GM23338 (cell line): ENCODE results near the gene CBFA2T2. TPM values are rescaled to one million over a fixed set of nuclear protein-coding genes. Genes with fewer than 3 reads are reported as not detected.

ENCODE experiments used
- ATAC-seq: fragments of 200-7000 bp; cut with Tn5 transposase; 3 replicates; pipeline ENCODE4 v1.9.1; 2020
- DNase-seq: peaks from one replicate; pipeline ENCODE4 v3.0.0-alpha.2; 2015; ENCODE audit warnings: low spot score
- H2AFZ ChIP-seq: fragments of 200-600 bp; sonication (generic); 2 replicates; pipeline ENCODE4 v1.8.0; 2016; ENCODE audit warnings: antibody characterized with exemption, mild to moderate bottlenecking, moderate library complexity
- H3F3A ChIP-seq: fragments of 200-600 bp; sonication (generic); replicated peaks from 2 replicates; pipeline ENCODE4 v1.8.0; 2017; ENCODE audit warnings: antibody characterized with exemption, mixed run types, low read depth
- H3K27ac ChIP-seq: fragments of 200-600 bp; sonication (generic); 2 replicates; pipeline ENCODE4 v1.6.1; 2016; ENCODE audit warnings: low read depth
- H3K27me3 ChIP-seq: fragments of 200-600 bp; sonication (generic); 2 replicates; pipeline ENCODE4 v1.8.0; 2016; ENCODE audit warnings: mild to moderate bottlenecking, mixed run types, moderate library complexity; ENCODE audit not compliant: insufficient read depth
- H3K36me3 ChIP-seq: fragments of 200-600 bp; sonication (generic); 2 replicates; pipeline ENCODE4 v1.8.0; 2016; ENCODE audit warnings: mild to moderate bottlenecking; ENCODE audit not compliant: insufficient read depth
- H3K4me1 ChIP-seq: fragments of 200-600 bp; sonication (generic); 2 replicates; pipeline ENCODE4 v1.8.0; 2016; ENCODE audit warnings: mild to moderate bottlenecking, moderate library complexity; ENCODE audit not compliant: insufficient read depth
- H3K4me2 ChIP-seq: fragments of 200-600 bp; sonication (generic); 2 replicates; pipeline ENCODE4 v1.7.1; 2017; ENCODE audit warnings: mixed run types
- H3K4me3 ChIP-seq: fragments of 200-600 bp; sonication (generic); 2 replicates; pipeline ENCODE4 v1.6.1; 2016; ENCODE audit warnings: mixed run types
- H3K79me2 ChIP-seq: fragments of 200-600 bp; sonication (generic); replicated peaks from 2 replicates; pipeline ENCODE4 v1.8.0; 2017; ENCODE audit warnings: mild to moderate bottlenecking; ENCODE audit not compliant: insufficient read depth
- H3K9me2 ChIP-seq: fragments of 200-600 bp; sonication (generic); 2 replicates; pipeline ENCODE4 v1.8.0; 2017; ENCODE audit not compliant: insufficient read depth
- H4K20me1 ChIP-seq: fragments of 200-600 bp; sonication (generic); replicated peaks from 2 replicates; pipeline ENCODE4 v1.8.0; 2017; ENCODE audit warnings: mild to moderate bottlenecking; ENCODE audit not compliant: insufficient read depth
- H3K27ac Mint-ChIP-seq: 2 replicates; pipeline ENCODE4 v1.8.0; 2020; ENCODE audit warnings: inconsistent platforms, mild to moderate bottlenecking, moderate library complexity, mixed read lengths
- H3K27me3 Mint-ChIP-seq: 3 replicates; pipeline ENCODE4 v1.8.0; 2022; ENCODE audit warnings: low read depth, mild to moderate bottlenecking, moderate library complexity, mixed read lengths, inconsistent platforms; ENCODE audit not compliant: insufficient read depth, poor library complexity
- H3K36me3 Mint-ChIP-seq: 3 replicates; pipeline ENCODE4 v1.8.0; 2021; ENCODE audit warnings: low read depth, mild to moderate bottlenecking, inconsistent platforms, moderate library complexity, mixed read lengths
- H3K4me1 Mint-ChIP-seq: 3 replicates; pipeline ENCODE4 v1.8.0; 2020; ENCODE audit warnings: mild to moderate bottlenecking, inconsistent platforms, mixed read lengths
- H3K4me3 Mint-ChIP-seq: 3 replicates; pipeline ENCODE4 v1.8.0; 2021; ENCODE audit warnings: moderate library complexity, mild to moderate bottlenecking, inconsistent platforms, mixed read lengths
- H3K9me3 Mint-ChIP-seq: 3 replicates; pipeline ENCODE4 v1.8.0; 2020; ENCODE audit warnings: moderate library complexity, mild to moderate bottlenecking, inconsistent platforms, mixed read lengths
- CREB1 ChIP-seq: fragments of 250-450 bp; sonication (Bioruptor Pico); IDR thresholded peaks from 2 replicates; pipeline ENCODE4 v1.5.0; 2020; ENCODE audit warnings: low read depth, mild to moderate bottlenecking, moderate library complexity
- EZH2 ChIP-seq: fragments of 200-600 bp; sonication (generic); IDR thresholded peaks from one replicate; pipeline ENCODE4 v1.8.0; 2017; ENCODE audit warnings: antibody characterized with exemption, mild to moderate bottlenecking, low read depth; ENCODE audit not compliant: unreplicated experiment
- EZH2phosphoT487 ChIP-seq: fragments of 200-600 bp; sonication (generic); IDR thresholded peaks from one replicate; pipeline ENCODE4 v1.8.1; 2018; ENCODE audit warnings: antibody characterized with exemption; ENCODE audit not compliant: unreplicated experiment
- JUNB ChIP-seq: IDR thresholded peaks from one replicate; pipeline ENCODE4 v1.6.1; 2016; ENCODE audit warnings: antibody characterized with exemption; ENCODE audit not compliant: unreplicated experiment
- NANOG ChIP-seq: IDR thresholded peaks from 2 replicates; pipeline ENCODE4 v1.6.1; 2016; ENCODE audit warnings: antibody characterized with exemption, borderline replicate concordance
- POLR2AphosphoS5 ChIP-seq: IDR thresholded peaks from 2 replicates; pipeline ENCODE4 v1.6.1; 2016; ENCODE audit warnings: antibody characterized with exemption, low read depth
- STAT1 ChIP-seq: IDR thresholded peaks from one replicate; pipeline ENCODE4 v1.6.1; 2016; ENCODE audit warnings: antibody characterized with exemption; ENCODE audit not compliant: unreplicated experiment
- ZNF114 ChIP-seq: fragments of 250-450 bp; sonication (Bioruptor Pico); IDR thresholded peaks from 2 replicates; pipeline ENCODE4 v1.5.0; 2020; ENCODE audit warnings: mild to moderate bottlenecking, moderate library complexity
- ZNF331 ChIP-seq: fragments of 250-450 bp; sonication (Bioruptor Pico); IDR thresholded peaks from 2 replicates; pipeline ENCODE4 v1.5.0; 2020; ENCODE audit warnings: low read depth, mild to moderate bottlenecking, moderate library complexity
- polyA plus RNA-seq: library from polyadenylated mRNA; unstranded; fragments of >200 nt; fragmentation: Nextera tagmentation; extraction: Ambion mirVana; gene quantifications from 2 replicates; pipeline ENCODE4 v1.2.1, GENCODE V29; 2016
- total RNA-seq: library from RNA; depleted of rRNA; stranded (reverse); fragments of >200 nt; shearing (Covaris generic); gene quantifications from 2 replicates; pipeline ENCODE4 v1.2.3, GENCODE V29; 2014
- TF ChIP-seq, protein P1 (sequence below): IDR thresholded peaks from one replicate; pipeline ENCODE4 v1.6.1; 2018; ENCODE audit warnings: antibody characterized with exemption; ENCODE audit not compliant: unreplicated experiment
- TF ChIP-seq, protein P2 (sequence below), 2 experiments: fragments of 200-600 bp in 1 of 2; sonication (generic) in 1 of 2; conservative IDR thresholded peaks; 2 replicates each; pipeline versions ENCODE4 v1.5.1 to v1.6.1; 2016 to 2017; ENCODE audit warnings: antibody characterized with exemption in 2 of 2, low read depth in 2 of 2, mild to moderate bottlenecking in 2 of 2, moderate library complexity in 1 of 2
- TF ChIP-seq, protein P3 (sequence below): IDR thresholded peaks from 2 replicates; pipeline ENCODE4 v1.6.1; 2016; ENCODE audit warnings: antibody characterized with exemption
- TF ChIP-seq, protein P4 (sequence below): fragments of 250-450 bp; sonication (Bioruptor Pico); IDR thresholded peaks from 2 replicates; pipeline ENCODE4 v1.5.0; 2020; ENCODE audit warnings: mild to moderate bottlenecking, moderate library complexity

The CBFA2T2 gene
- total and polyA plus RNA-seq, 2 experiments from 2014 or later = 12.7 to 15.8 TPM

DNA sequence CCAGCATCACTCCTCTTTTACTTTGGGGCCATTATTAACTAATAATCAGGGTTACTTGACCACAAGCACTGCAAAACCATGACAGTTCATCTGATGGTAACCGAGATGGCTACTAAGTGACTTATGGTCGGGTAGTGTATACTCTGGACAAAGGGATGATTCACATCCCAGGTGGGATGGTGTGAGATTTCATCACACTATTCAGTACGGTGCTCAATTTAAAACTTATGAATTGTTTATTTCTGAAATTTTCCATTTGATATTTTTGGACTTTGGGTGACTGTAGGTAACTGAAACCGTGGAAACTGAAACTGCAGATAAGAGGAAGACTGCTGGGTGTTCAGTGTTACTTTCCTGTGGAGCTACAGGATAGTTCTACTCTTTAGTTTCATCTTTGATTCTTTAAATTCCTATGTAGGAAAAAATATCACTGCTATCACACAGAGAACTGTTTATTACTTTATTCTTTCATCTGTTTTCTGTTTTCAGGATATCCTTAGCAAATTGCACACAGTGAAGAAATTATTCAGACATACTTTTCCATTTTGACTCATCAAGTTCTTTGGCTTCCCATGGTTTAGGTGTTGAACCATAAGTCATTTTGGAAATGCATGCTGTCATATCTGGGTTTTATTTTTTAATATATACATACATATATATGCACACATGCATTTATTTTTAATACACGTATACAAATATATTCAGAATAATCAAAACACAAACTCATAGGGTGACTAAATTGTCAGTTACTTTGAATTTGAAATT lies 113.1 kb downstream of the CBFA2T2 start:
- Histone ChIP-seq H3K9me2 (no peaks in the 10 kb centered on the region), H3K4me2 (no peak overlapping the region), H3K4me3 (no peak overlapping the region), H3K79me2 (no peaks in the 10 kb centered on the region), H3F3A (no peaks in the 10 kb centered on the region), H3K27me3 (no peaks in the 10 kb centered on the region), H3K36me3 (no peaks in the 10 kb centered on the region; the same call in 1 of the 2 replicates), H3K4me1 (0 out of 2 replicates have a peak, but pooled peaks cover 4% of the 10 kb centered on the region), H4K20me1 (peaks cover 3% of the 10 kb centered on the region), H2AFZ (no peak overlapping the region), H3K27ac (no peak overlapping the region)
- Mint-ChIP-seq H3K4me3 (no peak overlapping the region), H3K36me3 (no peaks in the 10 kb centered on the region; the same call in 2 of the 3 replicates), H3K27ac (no peak overlapping the region), H3K4me1 (no peaks in the 10 kb centered on the region), H3K27me3 (peaks cover 2% of the 10 kb centered on the region), H3K9me3 (no peaks in the 10 kb centered on the region)
- TF ChIP-seq ZNF331 (CRISPR knock-in tag) (no peak), CREB1 (CRISPR knock-in tag) (no peak), EZH2 (no peak), NANOG (no peak), JUNB (no peak), ZNF114 (no peak), POLR2AphosphoS5 (no peak), EZH2phosphoT487 (no peak), STAT1 (no peak)
- TF ChIP-seq, protein P1, sequence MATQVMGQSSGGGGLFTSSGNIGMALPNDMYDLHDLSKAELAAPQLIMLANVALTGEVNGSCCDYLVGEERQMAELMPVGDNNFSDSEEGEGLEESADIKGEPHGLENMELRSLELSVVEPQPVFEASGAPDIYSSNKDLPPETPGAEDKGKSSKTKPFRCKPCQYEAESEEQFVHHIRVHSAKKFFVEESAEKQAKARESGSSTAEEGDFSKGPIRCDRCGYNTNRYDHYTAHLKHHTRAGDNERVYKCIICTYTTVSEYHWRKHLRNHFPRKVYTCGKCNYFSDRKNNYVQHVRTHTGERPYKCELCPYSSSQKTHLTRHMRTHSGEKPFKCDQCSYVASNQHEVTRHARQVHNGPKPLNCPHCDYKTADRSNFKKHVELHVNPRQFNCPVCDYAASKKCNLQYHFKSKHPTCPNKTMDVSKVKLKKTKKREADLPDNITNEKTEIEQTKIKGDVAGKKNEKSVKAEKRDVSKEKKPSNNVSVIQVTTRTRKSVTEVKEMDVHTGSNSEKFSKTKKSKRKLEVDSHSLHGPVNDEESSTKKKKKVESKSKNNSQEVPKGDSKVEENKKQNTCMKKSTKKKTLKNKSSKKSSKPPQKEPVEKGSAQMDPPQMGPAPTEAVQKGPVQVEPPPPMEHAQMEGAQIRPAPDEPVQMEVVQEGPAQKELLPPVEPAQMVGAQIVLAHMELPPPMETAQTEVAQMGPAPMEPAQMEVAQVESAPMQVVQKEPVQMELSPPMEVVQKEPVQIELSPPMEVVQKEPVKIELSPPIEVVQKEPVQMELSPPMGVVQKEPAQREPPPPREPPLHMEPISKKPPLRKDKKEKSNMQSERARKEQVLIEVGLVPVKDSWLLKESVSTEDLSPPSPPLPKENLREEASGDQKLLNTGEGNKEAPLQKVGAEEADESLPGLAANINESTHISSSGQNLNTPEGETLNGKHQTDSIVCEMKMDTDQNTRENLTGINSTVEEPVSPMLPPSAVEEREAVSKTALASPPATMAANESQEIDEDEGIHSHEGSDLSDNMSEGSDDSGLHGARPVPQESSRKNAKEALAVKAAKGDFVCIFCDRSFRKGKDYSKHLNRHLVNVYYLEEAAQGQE = no peak
- TF ChIP-seq, protein P2, sequence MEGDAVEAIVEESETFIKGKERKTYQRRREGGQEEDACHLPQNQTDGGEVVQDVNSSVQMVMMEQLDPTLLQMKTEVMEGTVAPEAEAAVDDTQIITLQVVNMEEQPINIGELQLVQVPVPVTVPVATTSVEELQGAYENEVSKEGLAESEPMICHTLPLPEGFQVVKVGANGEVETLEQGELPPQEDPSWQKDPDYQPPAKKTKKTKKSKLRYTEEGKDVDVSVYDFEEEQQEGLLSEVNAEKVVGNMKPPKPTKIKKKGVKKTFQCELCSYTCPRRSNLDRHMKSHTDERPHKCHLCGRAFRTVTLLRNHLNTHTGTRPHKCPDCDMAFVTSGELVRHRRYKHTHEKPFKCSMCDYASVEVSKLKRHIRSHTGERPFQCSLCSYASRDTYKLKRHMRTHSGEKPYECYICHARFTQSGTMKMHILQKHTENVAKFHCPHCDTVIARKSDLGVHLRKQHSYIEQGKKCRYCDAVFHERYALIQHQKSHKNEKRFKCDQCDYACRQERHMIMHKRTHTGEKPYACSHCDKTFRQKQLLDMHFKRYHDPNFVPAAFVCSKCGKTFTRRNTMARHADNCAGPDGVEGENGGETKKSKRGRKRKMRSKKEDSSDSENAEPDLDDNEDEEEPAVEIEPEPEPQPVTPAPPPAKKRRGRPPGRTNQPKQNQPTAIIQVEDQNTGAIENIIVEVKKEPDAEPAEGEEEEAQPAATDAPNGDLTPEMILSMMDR (conservative IDR thresholded peaks at IDR 0.05; ENCODE audit: low read depth in 2 of 2) = no peak
- TF ChIP-seq, protein P3, sequence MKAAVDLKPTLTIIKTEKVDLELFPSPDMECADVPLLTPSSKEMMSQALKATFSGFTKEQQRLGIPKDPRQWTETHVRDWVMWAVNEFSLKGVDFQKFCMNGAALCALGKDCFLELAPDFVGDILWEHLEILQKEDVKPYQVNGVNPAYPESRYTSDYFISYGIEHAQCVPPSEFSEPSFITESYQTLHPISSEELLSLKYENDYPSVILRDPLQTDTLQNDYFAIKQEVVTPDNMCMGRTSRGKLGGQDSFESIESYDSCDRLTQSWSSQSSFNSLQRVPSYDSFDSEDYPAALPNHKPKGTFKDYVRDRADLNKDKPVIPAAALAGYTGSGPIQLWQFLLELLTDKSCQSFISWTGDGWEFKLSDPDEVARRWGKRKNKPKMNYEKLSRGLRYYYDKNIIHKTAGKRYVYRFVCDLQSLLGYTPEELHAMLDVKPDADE = no peak
- TF ChIP-seq, protein P4, sequence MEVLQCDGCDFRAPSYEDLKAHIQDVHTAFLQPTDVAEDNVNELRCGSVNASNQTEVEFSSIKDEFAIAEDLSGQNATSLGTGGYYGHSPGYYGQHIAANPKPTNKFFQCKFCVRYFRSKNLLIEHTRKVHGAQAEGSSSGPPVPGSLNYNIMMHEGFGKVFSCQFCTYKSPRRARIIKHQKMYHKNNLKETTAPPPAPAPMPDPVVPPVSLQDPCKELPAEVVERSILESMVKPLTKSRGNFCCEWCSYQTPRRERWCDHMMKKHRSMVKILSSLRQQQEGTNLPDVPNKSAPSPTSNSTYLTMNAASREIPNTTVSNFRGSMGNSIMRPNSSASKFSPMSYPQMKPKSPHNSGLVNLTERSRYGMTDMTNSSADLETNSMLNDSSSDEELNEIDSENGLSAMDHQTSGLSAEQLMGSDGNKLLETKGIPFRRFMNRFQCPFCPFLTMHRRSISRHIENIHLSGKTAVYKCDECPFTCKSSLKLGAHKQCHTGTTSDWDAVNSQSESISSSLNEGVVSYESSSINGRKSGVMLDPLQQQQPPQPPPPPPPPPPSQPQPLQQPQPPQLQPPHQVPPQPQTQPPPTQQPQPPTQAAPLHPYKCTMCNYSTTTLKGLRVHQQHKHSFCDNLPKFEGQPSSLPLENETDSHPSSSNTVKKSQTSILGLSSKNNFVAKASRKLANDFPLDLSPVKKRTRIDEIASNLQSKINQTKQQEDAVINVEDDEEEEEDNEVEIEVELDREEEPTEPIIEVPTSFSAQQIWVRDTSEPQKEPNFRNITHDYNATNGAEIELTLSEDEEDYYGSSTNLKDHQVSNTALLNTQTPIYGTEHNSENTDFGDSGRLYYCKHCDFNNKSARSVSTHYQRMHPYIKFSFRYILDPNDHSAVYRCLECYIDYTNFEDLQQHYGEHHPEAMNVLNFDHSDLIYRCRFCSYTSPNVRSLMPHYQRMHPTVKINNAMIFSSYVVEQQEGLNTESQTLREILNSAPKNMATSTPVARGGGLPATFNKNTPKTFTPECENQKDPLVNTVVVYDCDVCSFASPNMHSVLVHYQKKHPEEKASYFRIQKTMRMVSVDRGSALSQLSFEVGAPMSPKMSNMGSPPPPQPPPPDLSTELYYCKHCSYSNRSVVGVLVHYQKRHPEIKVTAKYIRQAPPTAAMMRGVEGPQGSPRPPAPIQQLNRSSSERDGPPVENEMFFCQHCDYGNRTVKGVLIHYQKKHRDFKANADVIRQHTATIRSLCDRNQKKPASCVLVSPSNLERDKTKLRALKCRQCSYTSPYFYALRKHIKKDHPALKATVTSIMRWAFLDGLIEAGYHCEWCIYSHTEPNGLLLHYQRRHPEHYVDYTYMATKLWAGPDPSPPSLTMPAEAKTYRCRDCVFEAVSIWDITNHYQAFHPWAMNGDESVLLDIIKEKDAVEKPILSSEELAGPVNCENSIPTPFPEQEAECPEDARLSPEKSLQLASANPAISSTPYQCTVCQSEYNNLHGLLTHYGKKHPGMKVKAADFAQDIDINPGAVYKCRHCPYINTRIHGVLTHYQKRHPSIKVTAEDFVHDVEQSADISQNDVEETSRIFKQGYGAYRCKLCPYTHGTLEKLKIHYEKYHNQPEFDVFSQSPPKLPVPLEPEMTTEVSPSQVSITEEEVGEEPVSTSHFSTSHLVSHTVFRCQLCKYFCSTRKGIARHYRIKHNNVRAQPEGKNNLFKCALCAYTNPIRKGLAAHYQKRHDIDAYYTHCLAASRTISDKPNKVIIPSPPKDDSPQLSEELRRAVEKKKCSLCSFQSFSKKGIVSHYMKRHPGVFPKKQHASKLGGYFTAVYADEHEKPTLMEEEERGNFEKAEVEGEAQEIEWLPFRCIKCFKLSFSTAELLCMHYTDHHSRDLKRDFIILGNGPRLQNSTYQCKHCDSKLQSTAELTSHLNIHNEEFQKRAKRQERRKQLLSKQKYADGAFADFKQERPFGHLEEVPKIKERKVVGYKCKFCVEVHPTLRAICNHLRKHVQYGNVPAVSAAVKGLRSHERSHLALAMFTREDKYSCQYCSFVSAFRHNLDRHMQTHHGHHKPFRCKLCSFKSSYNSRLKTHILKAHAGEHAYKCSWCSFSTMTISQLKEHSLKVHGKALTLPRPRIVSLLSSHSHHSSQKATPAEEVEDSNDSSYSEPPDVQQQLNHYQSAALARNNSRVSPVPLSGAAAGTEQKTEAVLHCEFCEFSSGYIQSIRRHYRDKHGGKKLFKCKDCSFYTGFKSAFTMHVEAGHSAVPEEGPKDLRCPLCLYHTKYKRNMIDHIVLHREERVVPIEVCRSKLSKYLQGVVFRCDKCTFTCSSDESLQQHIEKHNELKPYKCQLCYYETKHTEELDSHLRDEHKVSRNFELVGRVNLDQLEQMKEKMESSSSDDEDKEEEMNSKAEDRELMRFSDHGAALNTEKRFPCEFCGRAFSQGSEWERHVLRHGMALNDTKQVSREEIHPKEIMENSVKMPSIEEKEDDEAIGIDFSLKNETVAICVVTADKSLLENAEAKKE (CRISPR knock-in tag) = no peak
- no peak for ATAC-seq
- no peak for DNase-seq
